Muscle of back (tissue), 11 donors: ENCODE data around the gene TSPYL4. TPM values are rescaled to one million over a fixed set of nuclear protein-coding genes. Genes with fewer than 3 reads are reported as not detected.

Experiments
- DNase-seq, 3 donors: peaks; one replicate each; pipeline versions ENCODE4 v3.0.0 to v3.0.0-alpha.2; 2013
- polyA plus RNA-seq, 10 donors: library from polyadenylated mRNA; unstranded; fragments of 120-200 nt; gene quantifications; one replicate each; pipeline ENCODE4 v1.2.1, GENCODE V29; 2013; ENCODE audit not compliant: insufficient read length in 10 of 10

The TSPYL4 gene
- polyA plus RNA-seq, 10 donors: 15.9 to 21.9 (median 18.8) TPM

GRCh38 chr6:116238083-116238482 is 15.8 kb downstream of the TSPYL4 start:
- DNase-seq: no peak

GRCh38 chr6:116234689-116235088 is 19.2 kb downstream of the TSPYL4 start:
- DNase-seq: no peak

GRCh38 chr6:116229287-116229913 is 24.5 kb downstream of the TSPYL4 start:
- peak; percentile 90 to 94 (median 92) for DNase-seq

DNA sequence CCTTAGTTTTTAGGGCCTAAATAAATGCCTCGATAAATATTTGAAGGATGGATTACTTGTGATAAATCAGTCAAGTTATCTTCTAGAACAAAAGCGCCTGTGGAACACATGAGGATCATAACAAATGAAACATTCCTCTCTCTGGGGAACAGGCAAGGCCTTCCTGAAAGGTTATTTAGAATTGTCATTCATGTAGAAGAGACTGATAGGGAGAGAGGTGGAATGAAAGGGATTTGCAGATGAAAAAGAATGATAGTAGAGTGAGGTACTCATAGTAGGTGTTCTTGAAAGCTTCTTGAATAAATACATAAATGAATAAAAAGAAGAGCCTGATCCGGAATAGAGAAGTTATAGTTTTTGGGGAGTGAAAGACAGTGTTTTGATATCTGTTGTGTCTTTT is 30.5 kb downstream of the TSPYL4 start:
- no peak for DNase-seq

- DNase-seq: no peak
These were observed 32.0 kb downstream of the TSPYL4 start for GRCh38 chr6:116221911-116222310.

GRCh38 chr6:116221067-116221466 is 32.8 kb downstream of the TSPYL4 start:
- no peak for DNase-seq

GRCh38 chr6:116218866-116219265 is 35.0 kb downstream of the TSPYL4 start:
- DNase-seq: no peak

- peak in 1 of 3 donors; percentile 7 for DNase-seq
These were observed 35.7 kb downstream of the TSPYL4 start for GRCh38 chr6:116218172-116218633.

DNA sequence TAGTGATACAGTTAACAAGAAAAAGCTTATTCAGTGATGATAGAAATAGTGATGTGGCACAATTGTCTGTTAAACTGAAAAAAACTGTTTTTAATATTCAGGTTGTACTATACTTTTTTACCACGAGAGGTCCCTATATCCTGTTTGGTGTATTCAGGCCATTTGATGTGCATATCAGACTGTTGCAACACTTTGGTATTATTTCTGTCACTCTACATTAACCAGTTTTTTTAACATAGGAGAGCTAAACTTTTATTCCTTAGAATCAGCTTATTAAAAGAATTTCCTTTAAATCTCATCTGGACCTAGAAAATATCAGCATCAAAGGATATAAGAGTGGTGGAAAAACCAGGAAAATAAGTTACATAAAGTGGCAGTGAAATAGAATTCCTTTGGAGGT is 36.8 kb downstream of the TSPYL4 start:
- peak in 2 of 3 donors; percentile 16 to 42 for DNase-seq

GRCh38 chr6:116215414-116215813 is 38.5 kb downstream of the TSPYL4 start:
- DNase-seq: no peak

DNA sequence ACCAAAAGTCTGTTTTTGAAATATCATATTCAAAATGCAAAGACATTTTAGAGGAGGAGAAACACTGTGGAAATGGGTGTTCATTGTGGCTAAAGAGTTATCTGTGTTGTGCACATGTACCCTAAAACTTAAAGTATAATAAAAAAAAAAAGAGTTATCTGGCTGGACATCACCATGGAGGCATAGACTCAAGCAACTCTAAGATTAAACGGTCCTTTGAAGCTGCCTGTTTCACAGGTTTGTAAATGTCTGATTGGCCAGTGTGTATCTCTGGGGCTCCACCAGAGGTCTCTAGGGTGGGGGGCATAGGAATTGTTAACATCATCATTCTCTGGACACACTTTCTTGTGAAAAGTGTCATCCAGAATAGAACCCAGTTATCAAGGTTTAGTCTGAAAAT is 39.2 kb downstream of the TSPYL4 start:
- DNase-seq: no peak

GRCh38 chr6:116210750-116211425 is 43.0 kb downstream of the TSPYL4 start:
- peak in 1 of 3 donors; percentile 27 for DNase-seq

GRCh38 chr6:116210316-116210715 is 43.6 kb downstream of the TSPYL4 start:
- no peak for DNase-seq

DNA sequence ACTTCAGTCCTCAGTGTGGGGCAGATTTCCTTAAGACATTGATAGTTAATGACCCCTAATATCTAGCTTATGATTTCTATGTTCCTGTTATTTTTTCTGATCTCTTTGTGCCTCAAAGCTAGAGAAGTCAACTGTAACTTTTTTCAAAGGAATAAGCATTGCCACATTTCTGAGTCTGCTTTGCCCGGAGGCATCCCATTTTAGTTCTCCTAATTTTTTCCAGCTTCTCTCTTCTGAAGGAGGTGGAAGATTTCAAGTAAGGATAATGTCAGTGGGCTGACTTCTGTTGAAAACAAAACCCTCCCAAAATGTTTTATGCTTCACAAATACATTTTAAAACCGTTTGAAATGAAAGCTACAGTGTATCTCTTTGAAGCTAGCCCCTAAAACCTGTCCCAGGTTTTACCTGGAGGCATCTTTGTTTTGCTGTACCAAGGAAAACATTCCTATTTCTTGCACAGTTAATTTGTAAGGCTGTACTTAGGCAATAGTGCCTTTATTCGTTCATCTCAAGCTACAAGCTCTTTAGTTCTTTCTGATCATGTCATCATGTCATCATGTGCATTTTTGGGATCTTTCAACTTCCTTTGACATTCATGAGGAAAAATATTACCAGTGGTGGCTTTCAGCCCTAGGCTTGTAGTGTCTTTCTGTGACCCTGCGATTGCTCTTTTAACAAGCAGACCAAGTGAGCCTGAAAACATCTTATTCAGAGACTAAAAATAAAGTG is 45.7 kb downstream of the TSPYL4 start:
- DNase-seq: no peak

- peak in 1 of 3 donors; percentile 33 for DNase-seq
These were observed 47.5 kb downstream of the TSPYL4 start for GRCh38 chr6:116206231-116206903.

DNA sequence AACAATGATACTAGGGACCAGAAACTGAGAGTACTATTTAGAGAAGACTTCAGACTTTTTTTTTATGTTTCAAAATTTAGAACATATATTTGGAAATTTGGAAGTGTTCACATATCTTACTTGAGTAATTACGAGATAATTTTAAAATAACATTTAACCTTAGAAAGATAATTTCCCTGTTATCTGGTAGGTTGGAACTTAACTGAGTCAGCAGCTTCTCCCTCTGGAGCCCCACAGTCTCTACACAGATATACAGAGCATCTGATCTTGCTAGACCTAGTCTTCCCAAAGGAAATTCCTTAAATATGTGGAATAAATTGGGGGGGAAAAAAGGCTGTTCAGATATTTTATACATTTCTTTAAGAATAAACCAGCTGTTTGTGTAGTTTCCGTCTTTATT is 48.6 kb downstream of the TSPYL4 start:
- DNase-seq: no peak

DNA sequence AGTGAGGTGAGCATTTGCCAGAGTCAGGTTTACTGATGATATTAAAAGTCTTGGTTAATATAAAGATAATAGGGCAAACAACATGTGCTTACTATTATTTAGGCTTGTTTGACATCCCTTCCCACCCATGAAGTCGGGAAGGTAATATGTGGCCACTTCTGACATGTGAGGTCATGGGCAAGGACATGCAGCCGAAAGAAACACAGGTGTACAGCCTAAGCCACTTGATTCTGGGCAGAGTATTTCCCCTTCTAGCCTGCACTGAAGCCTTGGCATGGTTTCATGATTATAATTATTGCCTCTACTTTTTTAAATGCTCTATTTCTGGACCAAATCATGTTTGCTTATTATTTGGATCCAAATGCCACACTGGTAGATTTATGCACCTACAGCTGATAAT is 52.3 kb downstream of the TSPYL4 start:
- no peak for DNase-seq

DNA sequence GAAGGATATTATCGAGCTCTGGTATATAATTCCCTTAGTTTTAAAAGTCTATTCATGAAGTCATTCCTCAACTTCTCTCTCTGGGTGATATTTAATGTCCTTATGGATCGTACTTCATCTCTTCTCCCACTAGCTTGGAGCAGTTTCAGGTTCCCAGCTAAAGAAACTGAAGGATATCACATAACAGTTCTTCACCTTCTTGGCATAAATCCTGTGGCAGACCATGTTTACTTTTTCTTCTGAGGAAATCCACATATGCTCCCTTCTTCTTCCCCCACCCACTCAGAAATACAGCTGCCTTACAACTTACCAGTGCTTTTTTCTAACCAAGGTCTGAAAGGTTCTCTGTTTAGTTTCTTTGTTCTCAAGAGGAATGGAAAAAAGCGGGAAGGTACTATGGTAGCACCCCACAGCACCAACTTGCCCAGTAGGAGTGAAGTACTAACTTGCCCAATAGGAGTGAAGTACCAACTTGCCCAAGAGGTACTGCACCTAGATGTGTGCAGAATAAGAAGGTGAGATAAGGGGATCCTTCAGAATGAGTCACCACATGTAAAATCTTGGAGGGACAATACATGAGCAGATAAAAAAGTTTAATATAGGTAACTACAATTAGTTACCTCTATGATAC is 53.1 kb downstream of the TSPYL4 start:
- DNase-seq: no peak
